Keratinocyte (primary cell): ENCODE measurements around the gene DLGAP1. TPM values are rescaled to one million over a fixed set of nuclear protein-coding genes. Genes with fewer than 3 reads are reported as not detected.

Source experiments
- DNase-seq: peaks from one replicate; pipeline ENCODE4 v3.0.0-alpha.2; 2011; ENCODE audit warnings: low read depth, missing footprints, low spot score
- FAIRE-seq: peaks from 2 replicates; lab custom pipeline; 2011; peaks lifted over from hg19 to GRCh38; lab: Jason Lieb, UNC
- H2AFZ ChIP-seq: 2 replicates; pipeline ENCODE4 v1.6.0; 2012; ENCODE audit warnings: low read length, control low read depth, inconsistent platforms; ENCODE audit not compliant: control insufficient read depth
- H3K27ac ChIP-seq: 2 replicates; pipeline ENCODE4 v1.5.1; 2011; ENCODE audit warnings: low read length; ENCODE audit not compliant: control insufficient read depth, insufficient read depth
- H3K27me3 ChIP-seq: 3 replicates; pipeline ENCODE4 v1.6.0; 2011; ENCODE audit warnings: low read length; ENCODE audit not compliant: control insufficient read depth, insufficient read depth; ENCODE audit errors: extremely low read depth
- H3K36me3 ChIP-seq, 2 experiments: 2 replicates in 1 of 2; 3 replicates in 1 of 2; pipeline ENCODE4 v1.5.1; 2011; ENCODE audit warnings: low read length in 2 of 2, mild to moderate bottlenecking in 1 of 2; ENCODE audit not compliant: control insufficient read depth in 2 of 2, insufficient read depth in 2 of 2; ENCODE audit errors: extremely low read depth in 1 of 2
- H3K4me1 ChIP-seq: 3 replicates; pipeline ENCODE4 v1.5.1; 2011; ENCODE audit warnings: low read length; ENCODE audit not compliant: control insufficient read depth, insufficient read depth; ENCODE audit errors: extremely low read depth
- H3K4me2 ChIP-seq: 3 replicates; pipeline ENCODE4 v1.6.0; 2011; ENCODE audit warnings: low read depth, low read length; ENCODE audit not compliant: control insufficient read depth, insufficient read depth; ENCODE audit errors: extremely low read depth
- H3K4me3 ChIP-seq, 3 experiments: fragments of 200-600 bp in 1 of 3; sonication (generic) in 1 of 3; 2 replicates in 2 of 3; 3 replicates in 1 of 3; pipeline ENCODE4 v1.5.1; 2011 to 2016; ENCODE audit warnings: low read length in 3 of 3, mild to moderate bottlenecking in 3 of 3, control low read depth in 2 of 3, inconsistent platforms in 1 of 3, low read depth in 1 of 3, mixed read lengths in 1 of 3, mixed run types in 1 of 3, moderate library complexity in 1 of 3; ENCODE audit not compliant: control insufficient read depth in 2 of 3, insufficient read depth in 2 of 3; ENCODE audit errors: extremely low read depth in 1 of 3
- H3K79me2 ChIP-seq: 2 replicates; pipeline ENCODE4 v1.6.0; 2012; ENCODE audit warnings: low read length; ENCODE audit not compliant: control insufficient read depth, insufficient read depth
- H3K9ac ChIP-seq: 3 replicates; pipeline ENCODE4 v1.6.0; 2011; ENCODE audit warnings: low read length; ENCODE audit not compliant: control insufficient read depth, insufficient read depth; ENCODE audit errors: extremely low read depth
- H3K9me1 ChIP-seq: 3 replicates; pipeline ENCODE4 v1.6.0; 2011; ENCODE audit warnings: low read length; ENCODE audit not compliant: control insufficient read depth, insufficient read depth; ENCODE audit errors: extremely low read depth
- H3K9me3 ChIP-seq: 2 replicates; pipeline ENCODE4 v1.5.1; 2012; ENCODE audit warnings: low read depth, low read length; ENCODE audit not compliant: control insufficient read depth
- H4K20me1 ChIP-seq: 3 replicates; pipeline ENCODE4 v1.6.0; 2011; ENCODE audit warnings: low read length; ENCODE audit not compliant: control insufficient read depth, insufficient read depth; ENCODE audit errors: extremely low read depth
- EZH2 ChIP-seq: IDR thresholded peaks from one replicate; pipeline ENCODE4 v1.6.1; 2012; ENCODE audit warnings: inconsistent platforms, mild to moderate bottlenecking, low read length, moderate library complexity
- dilution Hi-C: fragments of 300-500 bp; cut with MboI; formaldehyde crosslinking; loops from one replicate; pipeline ENCODE4 v1.7.0; 2020; ENCODE audit warnings: low sequenced_read_pairs; ENCODE audit not compliant: extremely low pct_ligation_motif_present
- polyA plus RNA-seq, 5 experiments: library from polyadenylated mRNA; depleted of rRNA in 3 of 5; stranded (reverse) in 3 of 5; stranded (forward) in 1 of 5; unstranded in 1 of 5; fragments of >200 nt; gene quantifications; 1 replicate in 1 of 5; 2 replicates in 3 of 5; 3 replicates in 1 of 5; pipeline versions ENCODE4 v1.2.1 to v1.2.3, GENCODE V29; 2011 to 2012; ENCODE audit warnings: missing spikeins in 2 of 5, low read depth in 1 of 5, low replicate concordance in 1 of 5
- TF ChIP-seq, protein P1 (sequence below), 3 experiments: IDR thresholded peaks in 1 of 3; conservative IDR thresholded peaks in 1 of 3; optimal IDR thresholded peaks in 1 of 3; 2 replicates in 2 of 3; 3 replicates in 1 of 3; pipeline versions ENCODE3 to v1.5.1; 2011; ENCODE audit warnings: low read length in 3 of 3, mild to moderate bottlenecking in 3 of 3, moderate library complexity in 2 of 3, control low read depth in 1 of 3, inconsistent platforms in 1 of 3; ENCODE audit not compliant: insufficient read depth in 2 of 3; ENCODE audit errors: extremely low read depth in 1 of 3

The DLGAP1 gene
- polyA plus RNA-seq, 1 donor (not counting 4 experiments of a cell fraction or from before 2014, with no cell fraction given), result not detected

- no peak overlapping the region for H3K27ac ChIP-seq
- dilution Hi-C loops, result no loop called here
These were observed 702.0 kb downstream of the DLGAP1 start for GRCh38 chr18:3753106-3753505.

DNA sequence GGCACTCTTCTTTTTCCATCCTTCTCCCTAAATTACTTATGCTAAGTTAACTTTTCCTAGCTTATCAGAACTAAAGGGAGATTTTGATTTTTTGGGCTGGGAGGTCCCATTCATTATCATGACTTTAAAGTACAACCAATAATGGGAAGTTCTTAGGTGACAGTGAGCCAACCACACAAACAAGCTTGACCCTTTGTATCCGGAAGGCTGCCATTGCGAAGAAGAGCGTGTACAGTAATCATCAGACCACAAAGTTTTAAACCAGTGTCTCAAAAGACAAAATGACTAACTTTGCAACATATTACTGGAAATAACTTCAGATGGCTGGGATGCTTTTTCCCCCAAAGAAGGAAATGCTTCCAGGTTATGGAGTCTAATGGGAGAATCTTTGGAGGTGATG, 707.0 kb downstream of the DLGAP1 start:
- no peak for DNase-seq
- no peak for TF ChIP-seq EZH2
- TF ChIP-seq, protein P1, sequence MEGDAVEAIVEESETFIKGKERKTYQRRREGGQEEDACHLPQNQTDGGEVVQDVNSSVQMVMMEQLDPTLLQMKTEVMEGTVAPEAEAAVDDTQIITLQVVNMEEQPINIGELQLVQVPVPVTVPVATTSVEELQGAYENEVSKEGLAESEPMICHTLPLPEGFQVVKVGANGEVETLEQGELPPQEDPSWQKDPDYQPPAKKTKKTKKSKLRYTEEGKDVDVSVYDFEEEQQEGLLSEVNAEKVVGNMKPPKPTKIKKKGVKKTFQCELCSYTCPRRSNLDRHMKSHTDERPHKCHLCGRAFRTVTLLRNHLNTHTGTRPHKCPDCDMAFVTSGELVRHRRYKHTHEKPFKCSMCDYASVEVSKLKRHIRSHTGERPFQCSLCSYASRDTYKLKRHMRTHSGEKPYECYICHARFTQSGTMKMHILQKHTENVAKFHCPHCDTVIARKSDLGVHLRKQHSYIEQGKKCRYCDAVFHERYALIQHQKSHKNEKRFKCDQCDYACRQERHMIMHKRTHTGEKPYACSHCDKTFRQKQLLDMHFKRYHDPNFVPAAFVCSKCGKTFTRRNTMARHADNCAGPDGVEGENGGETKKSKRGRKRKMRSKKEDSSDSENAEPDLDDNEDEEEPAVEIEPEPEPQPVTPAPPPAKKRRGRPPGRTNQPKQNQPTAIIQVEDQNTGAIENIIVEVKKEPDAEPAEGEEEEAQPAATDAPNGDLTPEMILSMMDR (optimal IDR thresholded peaks at IDR 0.05 in 1 of 3, IDR thresholded peaks at IDR 0.05 in 1 of 3, conservative IDR thresholded peaks at IDR 0.05 in 1 of 3; ENCODE audit: extremely low read depth in 1 of 3, insufficient read depth in 2 of 3, low read length in 3 of 3), result no peak
- no peaks in the 10 kb centered on the region for H3K79me2 ChIP-seq
- dilution Hi-C loops, result no loop called here
- H3K4me1 ChIP-seq, result no peaks in the 10 kb centered on the region
- H3K4me3 ChIP-seq, result no peak overlapping the region
- no peaks in the 10 kb centered on the region for H3K27me3 ChIP-seq
- FAIRE-seq, result no peak
- no peaks in the 10 kb centered on the region for H3K36me3 ChIP-seq
- no peak overlapping the region for H3K27ac ChIP-seq
- H3K9me3 ChIP-seq, result no peaks in the 10 kb centered on the region
- H3K9me1 ChIP-seq, result no peaks in the 10 kb centered on the region
- no peaks in the 10 kb centered on the region for H4K20me1 ChIP-seq
- H2AFZ ChIP-seq, result no peak overlapping the region
- no peak overlapping the region for H3K4me2 ChIP-seq
- H3K9ac ChIP-seq, result no peak overlapping the region

More at GRCh38 chr18:3753106-3753505, 702.0 kb downstream of the DLGAP1 start:
- Histone ChIP-seq H3K4me2 (no peak overlapping the region), H3K9me3 (no peaks in the 10 kb centered on the region), H4K20me1 (no peaks in the 10 kb centered on the region), H3K79me2 (no peaks in the 10 kb centered on the region), H3K4me1 (no peaks in the 10 kb centered on the region), H3K36me3 (no peaks in the 10 kb centered on the region), H3K27me3 (no peaks in the 10 kb centered on the region), H2AFZ (no peak overlapping the region), H3K9me1 (no peaks in the 10 kb centered on the region), H3K9ac (no peak overlapping the region), H3K4me3 (no peak overlapping the region)
- TF ChIP-seq, protein P1 (optimal IDR thresholded peaks at IDR 0.05 in 1 of 3, IDR thresholded peaks at IDR 0.05 in 1 of 3, conservative IDR thresholded peaks at IDR 0.05 in 1 of 3; ENCODE audit: extremely low read depth in 1 of 3, insufficient read depth in 2 of 3, low read length in 3 of 3), result no peak
- TF ChIP-seq EZH2, result no peak
- DNase-seq (no peak), FAIRE-seq (no peak)
